GM18520 (cell line): ENCODE data around the gene CMTM8.

Experiments used
- ATAC-seq: cut with Tn5 transposase; IDR thresholded peaks from one replicate; pipeline ENCODE4 v1.9.1; 2021; ENCODE audit not compliant: unreplicated experiment

The CMTM8 gene

DNA sequence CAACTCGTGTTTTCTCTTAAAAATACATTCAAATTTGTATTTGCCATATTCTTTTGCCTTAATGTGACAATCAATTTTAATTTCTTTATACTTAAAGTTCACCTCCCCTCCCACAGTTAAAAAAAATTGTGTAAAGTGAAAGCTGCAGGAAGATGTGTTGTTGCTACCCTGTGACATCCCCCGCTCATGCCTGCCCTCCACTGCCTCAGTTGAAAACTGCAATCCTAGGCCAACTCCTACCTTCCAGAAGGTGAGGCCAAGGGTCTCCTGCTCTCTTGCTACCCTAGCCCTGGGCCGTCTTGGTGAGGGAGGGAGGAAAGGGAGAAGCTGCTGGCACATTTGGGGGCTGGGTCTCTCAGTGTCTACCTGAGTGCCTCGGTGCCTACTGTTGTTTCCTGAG, 96.2 kb downstream of the CMTM8 start:
- ATAC-seq: no peak

DNA sequence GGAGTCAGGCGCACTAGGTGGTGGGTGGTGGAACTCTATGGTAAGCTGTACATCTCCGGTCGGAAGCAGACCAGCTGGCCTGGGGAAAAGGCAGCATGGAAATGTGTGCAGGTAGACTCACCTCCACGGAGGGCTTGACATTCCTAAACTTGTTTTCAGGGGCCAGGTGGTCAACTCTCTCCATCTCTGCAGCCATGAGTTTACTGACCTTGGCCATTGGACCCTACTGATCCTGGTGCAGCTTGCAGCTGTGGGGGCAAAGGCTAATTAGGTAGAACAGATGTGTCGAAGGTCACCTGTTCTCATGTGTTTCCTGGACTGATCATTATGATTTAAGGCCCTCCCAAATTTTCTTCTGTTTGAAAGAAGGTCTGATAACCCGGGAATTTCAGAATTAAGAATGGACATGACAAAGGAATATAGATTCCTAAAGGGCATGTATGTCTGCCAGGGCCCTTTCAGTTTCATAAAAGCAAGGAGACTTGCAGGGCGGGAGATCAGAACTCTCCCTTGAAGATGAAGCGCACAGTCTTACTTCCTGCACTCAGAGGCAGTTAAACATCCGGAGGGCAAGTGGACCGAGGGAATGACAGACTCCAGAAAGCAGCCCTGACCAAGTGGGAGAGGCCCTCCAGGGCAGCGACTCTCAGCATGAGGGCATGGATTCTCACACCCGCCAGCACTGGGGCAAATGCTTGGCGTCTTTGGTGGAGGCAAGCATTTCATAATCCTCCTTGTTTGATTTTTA, 97.1 kb downstream of the CMTM8 start:
- ATAC-seq: no peak

DNA sequence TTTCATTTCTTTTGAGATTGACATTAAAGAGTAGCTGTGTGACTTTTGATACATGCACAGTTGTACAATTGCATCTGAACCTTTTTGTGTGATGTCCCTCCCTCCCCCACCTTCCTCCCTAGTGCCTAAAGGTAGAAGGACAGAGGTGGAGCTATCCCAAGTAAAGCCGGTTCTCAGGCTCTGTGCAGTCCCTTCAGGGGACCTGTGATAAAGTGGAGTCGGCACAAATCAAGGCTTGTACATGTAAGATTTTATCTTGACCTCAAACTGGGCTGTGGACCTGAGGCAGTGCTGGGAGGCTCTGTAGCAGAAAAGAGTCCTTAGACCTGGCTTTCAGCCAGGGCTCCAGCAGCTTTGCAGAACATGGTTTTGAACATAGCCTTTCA, 97.6 kb downstream of the CMTM8 start:
- no peak for ATAC-seq

GRCh38 chr3:32337505-32337904, 99.0 kb downstream of the CMTM8 start:
- ATAC-seq: no peak

DNA sequence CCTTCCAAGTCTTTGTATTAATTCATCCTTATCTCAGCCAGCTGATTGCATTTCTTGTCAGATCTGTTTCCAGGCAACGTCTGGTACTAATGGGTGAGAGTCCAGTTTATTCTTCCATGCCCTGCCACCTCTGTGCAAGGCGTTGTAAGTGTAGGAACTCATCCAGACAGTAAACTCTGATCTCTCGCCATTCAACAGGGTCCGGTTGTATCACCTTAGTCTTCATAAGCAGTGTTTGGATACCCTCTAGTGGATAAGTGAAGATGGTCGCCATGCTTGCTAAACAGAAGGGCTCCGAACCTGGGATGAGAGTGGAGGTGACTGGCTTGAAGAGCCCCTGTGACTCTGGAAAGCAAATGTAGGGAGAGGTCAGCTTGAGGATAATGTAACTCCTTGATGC, 101.6 kb downstream of the CMTM8 start:
- no peak for ATAC-seq

- ATAC-seq: no peak
Observed at GRCh38 chr3:32340611-32341365, 102.3 kb downstream of the CMTM8 start.

GRCh38 chr3:32347343-32348125, 109.1 kb downstream of the CMTM8 start:
- no peak for ATAC-seq

DNA sequence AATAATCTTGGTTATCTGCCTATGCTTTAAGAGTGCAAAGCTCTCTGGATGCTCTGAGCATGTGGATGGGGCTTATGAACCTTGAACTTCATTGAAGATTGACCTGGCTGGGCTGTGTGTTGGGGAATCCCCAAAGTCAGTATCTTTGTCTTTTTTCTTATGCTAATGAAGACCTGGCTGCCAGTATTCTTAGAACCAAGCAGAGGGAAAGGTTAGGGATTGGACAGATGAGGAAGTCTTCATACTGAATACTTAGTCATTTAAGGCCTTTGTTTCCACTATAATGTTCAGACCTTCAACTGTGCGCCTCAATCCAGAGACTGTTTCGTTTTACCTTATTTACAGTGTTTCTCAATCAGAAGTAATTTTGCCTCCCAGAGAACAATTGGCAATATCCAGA, 110.7 kb downstream of the CMTM8 start:
- no peak for ATAC-seq

GRCh38 chr3:32352563-32352962, 114.1 kb downstream of the CMTM8 start:
- ATAC-seq: no peak

DNA sequence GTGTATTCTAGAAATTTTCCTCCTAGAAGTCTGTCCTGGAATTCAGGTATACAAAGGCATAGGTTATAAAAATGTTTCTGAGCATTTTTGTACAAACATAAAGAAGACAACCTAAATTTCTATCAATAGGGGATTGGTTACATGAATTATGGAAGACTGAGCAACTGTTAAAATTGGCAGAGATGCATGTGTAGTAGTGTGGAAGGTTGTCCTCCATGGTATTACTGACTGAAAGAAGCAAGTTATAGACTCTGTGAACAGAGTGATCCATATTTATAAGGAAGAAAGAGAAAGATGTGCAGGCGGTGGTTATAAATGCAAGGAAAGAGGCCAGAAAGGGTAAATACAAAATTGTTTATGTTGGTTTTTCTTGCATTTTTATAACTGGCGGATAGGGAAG, 114.9 kb downstream of the CMTM8 start:
- no peak for ATAC-seq

DNA sequence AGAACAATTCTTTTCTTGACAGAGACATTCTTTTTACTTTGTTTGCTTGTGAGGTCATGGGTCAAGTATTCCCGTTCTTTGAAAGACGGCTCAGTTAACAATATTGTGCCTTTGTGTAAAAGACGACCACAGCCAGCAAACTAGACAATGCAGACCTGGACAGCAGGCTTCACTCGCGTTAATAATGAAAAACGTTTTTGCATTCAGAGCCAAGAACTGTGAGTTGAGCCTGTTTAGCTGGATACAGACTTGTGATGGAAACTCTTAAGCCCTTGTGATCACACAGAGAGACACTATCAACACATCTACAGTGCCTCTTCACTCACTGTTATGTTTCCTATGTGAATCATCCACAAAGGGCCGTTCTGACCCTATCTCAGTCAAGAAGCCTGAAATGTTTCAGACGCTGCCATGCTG, 115.9 kb downstream of the CMTM8 start:
- no peak for ATAC-seq

- ATAC-seq: no peak
Observed at GRCh38 chr3:32355751-32356291, 117.3 kb downstream of the CMTM8 start.

DNA sequence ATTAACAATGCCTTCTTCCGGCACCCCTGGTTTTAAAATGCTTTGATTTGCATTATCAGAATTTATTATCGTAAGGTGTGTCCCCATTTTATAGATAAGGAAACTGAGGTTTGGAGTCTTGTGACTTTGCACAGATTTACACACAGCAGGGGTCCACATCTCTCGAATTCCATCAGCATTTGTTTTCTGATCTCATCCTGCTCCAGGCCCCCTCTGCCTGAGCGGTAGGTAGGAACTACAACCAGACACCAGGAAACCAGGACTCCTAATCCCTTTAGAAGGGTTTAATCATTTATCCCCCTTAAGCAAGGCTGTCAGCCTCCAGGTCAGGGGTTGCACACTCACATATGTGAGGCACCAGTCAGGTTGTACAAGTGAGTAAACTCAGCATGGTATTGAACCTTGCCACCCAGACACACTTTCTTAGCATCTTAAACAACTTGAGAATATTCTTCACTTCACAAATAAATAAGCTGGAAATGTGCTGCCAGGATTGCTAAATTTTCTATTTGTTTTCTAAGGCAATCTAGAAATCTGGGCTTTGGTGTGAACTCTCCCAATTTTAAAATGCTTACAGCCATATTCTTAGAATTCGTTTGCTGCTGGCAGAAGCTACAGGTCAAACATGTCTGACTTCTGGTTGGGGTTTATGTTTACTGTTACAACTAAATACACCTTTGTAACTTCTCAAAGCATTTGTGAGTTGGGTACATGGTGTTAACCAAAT, 121.4 kb downstream of the CMTM8 start:
- no peak for ATAC-seq

DNA sequence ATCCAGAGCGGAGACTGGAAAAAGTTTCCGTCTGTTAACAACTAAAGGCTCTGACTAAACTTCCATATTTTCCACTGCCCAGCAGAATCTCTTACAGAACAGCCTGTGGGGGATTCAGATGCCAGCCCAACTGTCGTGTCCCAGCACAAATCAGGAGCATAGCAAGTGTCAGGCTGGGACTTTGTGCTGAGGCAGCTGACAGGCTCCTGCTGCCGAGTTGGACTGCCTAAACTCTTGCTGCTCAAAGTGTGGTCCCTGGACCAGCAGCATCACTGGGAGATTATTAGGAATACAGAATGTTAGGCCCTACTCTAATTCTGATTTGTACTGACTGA, 122.0 kb downstream of the CMTM8 start:
- no peak for ATAC-seq

GRCh38 chr3:32366638-32367397, 128.3 kb downstream of the CMTM8 start:
- ATAC-seq: no peak

DNA sequence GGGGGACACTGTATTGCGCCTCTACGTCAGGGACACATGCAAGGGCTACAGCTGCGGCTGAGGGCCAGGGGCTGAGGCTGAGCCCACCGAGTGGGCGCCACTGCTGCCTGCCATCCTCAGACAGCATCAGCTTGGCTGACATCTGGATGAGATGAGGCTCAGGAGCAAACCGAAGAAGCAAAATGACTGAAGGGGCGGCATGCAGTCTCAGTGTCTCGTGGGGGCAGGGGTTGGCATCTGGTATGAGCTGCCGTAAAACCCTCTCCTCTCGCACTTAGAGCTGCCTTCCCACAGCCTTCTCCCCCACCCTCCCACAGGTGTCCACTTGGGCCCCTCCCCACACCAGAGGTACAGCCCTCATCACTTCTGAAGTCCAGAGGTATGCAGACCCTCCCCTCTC, 129.0 kb downstream of the CMTM8 start:
- ATAC-seq: no peak

- ATAC-seq: no peak
Observed at GRCh38 chr3:32371461-32372212, 133.2 kb downstream of the CMTM8 start.

DNA sequence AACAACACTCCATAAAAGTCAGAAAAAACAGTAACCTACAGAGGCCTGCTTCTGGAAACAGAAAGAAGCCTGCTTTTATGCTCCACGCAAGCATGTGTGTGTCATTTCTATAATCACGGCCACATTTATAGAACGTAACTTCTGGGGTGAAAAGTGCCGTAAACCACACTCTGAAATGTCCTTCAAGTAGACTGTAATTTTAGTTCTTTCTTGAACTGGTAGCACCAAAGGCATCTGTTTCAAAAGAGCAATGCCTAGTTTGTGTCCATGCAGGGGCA, 133.7 kb downstream of the CMTM8 start:
- ATAC-seq: no peak

- no peak for ATAC-seq
Observed at GRCh38 chr3:32373276-32373675, 134.8 kb downstream of the CMTM8 start.

- ATAC-seq: no peak
Observed at GRCh38 chr3:32373844-32374243, 135.4 kb downstream of the CMTM8 start.
